HG03575 (cell line): ENCODE measurements around the gene TAF8.
"Not testable (repeated sequence)": the region's sequence is repeated elsewhere in the genome, so short reads cannot be mapped to it uniquely, and the experiment has no call there.

Source experiments
- ATAC-seq: cut with Tn5 transposase; IDR thresholded peaks from one replicate; pipeline ENCODE4 v1.9.1; 2021; ENCODE audit not compliant: unreplicated experiment, insufficient number of reproducible peaks, low FRiP score; ENCODE audit errors: extremely low read depth

Gene TAF8, protein sequence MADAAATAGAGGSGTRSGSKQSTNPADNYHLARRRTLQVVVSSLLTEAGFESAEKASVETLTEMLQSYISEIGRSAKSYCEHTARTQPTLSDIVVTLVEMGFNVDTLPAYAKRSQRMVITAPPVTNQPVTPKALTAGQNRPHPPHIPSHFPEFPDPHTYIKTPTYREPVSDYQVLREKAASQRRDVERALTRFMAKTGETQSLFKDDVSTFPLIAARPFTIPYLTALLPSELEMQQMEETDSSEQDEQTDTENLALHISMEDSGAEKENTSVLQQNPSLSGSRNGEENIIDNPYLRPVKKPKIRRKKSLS

GRCh38 chr6:42050297-42051267 is at the start of gene TAF8:
Gene TAF8 (plus strand): TSS chr6:42050524. CDS start chr6:42050542, 18 bp downstream.
- ATAC-seq: no peak

GRCh38 chr6:42001506-42001905 is 48.8 kb upstream of the TAF8 start:
- no peak for ATAC-seq

GRCh38 chr6:42003658-42004057 is 46.7 kb upstream of the TAF8 start:
- not testable (repeated sequence) for ATAC-seq

DNA sequence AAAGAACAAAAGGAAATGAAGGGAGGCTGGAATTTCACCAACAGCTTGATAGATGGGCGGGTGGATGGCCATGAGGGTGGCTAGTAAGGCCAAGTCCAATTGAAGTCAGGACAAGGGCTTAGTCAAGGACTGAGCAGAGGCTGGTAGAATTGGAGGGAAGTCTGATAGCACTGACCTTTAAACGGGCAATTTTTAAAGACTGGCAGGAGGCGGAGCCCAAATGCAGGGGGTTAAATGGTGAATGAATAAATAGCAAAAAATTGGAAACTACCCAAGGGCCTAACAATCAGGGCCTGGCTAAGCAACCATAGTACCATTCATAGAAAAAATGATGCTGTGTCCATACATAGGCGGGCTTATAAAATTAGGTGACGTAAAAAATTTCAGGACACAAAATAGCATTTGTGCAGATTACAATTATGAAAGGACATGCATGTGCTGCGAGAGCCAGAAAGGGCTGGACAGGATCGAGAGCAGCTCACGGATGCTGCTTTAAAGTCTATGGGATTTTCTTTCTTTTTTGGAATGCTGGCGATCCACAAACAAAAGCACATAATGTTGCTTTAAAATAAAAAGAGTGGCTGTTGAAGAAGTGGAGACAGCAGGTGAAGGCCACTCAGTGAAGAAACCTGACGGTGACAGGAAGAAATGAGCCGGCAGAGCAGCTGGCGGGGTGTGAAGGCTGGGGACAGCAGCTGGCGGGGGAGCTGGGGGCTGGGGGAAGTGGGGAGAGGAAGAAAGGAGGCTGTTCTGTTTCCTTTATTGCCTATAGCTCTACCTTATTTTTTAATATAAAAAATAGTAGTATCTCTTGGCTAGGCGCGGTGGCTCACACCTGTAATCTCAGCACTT is 42.8 kb upstream of the TAF8 start:
- no peak for ATAC-seq

GRCh38 chr6:42008138-42008528 is 42.2 kb upstream of the TAF8 start:
- not testable (repeated sequence) for ATAC-seq

DNA sequence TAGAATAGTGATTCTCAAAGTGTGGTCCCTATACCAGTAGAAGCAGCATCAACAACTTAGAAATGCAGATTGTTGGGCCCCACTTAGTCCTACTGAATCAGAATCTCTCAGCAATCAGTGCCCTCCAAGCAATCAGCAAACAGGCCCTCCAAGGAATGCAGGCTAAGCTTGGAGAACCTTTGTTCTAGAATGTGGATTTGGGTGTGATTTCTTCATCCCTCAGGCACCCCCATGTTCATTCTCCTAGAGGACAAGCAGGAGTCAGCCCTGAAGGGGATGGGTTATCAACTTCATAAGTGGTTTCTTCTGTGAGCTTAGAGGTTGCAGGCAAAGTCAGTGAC is 40.5 kb upstream of the TAF8 start:
- no peak for ATAC-seq

GRCh38 chr6:42010185-42010891 is 40.0 kb upstream of the TAF8 start:
- no peak for ATAC-seq

GRCh38 chr6:42010909-42011308 is 39.4 kb upstream of the TAF8 start:
- no peak for ATAC-seq

DNA sequence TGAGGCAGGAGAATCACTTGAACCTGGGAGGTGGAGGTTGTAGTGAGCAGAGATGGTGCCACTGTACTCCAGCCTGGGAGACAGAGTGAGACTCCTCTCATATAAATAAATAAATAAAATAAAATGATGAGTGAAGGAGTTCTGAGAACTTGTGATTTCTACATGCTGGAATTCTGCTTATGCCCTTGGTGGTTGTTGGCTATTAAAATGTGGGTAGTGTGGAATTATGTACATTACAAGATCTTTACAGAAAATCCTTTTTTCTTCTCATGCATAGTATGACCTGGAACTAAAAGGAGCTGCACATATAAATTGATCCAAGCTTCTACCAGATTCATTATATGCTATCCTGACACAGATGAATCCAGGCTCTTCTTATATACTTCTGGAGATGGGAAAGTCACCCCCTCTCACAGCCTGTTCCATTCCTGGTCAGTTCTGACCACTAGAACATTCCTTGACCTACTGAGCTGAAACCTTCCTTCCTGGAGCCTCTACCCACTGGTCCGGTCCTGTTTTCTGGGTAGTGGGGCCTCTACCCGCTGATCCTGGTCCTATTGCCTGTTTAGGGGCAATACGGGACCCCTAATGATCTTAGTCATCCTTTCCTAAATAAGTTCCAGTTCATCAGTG is 37.7 kb upstream of the TAF8 start:
- ATAC-seq: no peak

DNA sequence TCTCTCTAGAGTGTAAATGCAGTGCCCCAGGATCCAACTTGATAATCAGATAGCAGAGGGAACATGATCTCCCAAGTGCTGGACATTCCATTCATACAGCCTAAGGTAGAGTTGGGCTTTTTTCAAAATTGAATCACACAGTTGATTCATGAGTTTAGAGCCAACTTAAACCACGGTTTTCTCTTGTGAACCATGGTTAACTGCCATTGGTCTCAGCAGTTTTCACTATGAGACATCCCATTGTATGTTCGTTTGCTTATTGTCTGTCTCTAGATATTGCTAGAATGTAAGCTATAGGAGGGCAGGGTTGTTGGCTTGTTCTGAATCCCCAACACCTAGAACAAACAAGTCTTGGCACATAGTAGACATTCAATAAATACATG is 37.2 kb upstream of the TAF8 start:
- no peak for ATAC-seq

GRCh38 chr6:42017021-42017643 is 33.2 kb upstream of the TAF8 start:
- no peak for ATAC-seq

- ATAC-seq: no peak
Measured at GRCh38 chr6:42020967-42021366, 29.4 kb upstream of the TAF8 start.

DNA sequence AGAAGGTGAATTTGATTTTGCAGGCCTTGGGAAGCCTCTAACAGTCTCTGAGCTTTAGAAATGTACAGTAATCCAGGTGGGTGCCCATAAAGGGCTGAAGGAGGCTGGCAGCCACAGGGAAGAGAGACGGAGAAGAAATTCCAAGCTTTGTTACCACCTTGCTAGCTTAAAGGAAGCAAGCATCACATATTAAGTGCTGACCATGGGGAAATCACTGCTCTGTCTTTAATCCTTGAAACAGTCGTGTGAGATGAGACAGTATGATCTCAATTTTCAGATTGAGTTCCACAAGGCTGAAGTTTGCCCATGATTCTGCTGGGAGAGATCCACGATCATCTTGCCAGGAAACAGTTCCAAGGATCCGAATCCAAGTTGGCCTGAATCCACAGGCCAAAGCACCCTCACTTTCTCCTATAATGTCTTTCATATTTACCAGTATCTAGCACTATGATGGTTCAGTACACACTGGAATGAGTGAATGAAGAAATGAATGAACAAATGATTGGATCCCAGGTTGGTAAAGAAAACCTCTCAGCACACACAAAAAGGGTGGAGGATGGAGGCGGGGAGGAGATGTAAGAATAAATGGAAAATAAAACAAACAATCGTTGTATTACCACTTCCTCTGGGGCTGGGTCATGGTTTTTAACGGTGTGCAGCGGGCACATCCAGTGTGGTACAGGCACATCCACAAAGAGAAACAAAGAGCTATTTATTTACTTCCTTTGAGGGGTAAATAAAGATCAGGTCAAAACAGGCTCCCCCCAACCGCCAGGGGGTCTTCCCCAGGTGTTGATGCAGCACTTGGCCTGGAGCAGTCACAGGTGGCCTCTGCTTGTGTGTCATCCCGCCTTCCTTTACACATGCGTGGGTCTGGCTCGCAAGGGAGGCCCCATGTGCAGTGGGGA is 28.2 kb upstream of the TAF8 start:
- no peak for ATAC-seq

- no peak for ATAC-seq
Measured at GRCh38 chr6:42022755-42023384, 27.5 kb upstream of the TAF8 start.

DNA sequence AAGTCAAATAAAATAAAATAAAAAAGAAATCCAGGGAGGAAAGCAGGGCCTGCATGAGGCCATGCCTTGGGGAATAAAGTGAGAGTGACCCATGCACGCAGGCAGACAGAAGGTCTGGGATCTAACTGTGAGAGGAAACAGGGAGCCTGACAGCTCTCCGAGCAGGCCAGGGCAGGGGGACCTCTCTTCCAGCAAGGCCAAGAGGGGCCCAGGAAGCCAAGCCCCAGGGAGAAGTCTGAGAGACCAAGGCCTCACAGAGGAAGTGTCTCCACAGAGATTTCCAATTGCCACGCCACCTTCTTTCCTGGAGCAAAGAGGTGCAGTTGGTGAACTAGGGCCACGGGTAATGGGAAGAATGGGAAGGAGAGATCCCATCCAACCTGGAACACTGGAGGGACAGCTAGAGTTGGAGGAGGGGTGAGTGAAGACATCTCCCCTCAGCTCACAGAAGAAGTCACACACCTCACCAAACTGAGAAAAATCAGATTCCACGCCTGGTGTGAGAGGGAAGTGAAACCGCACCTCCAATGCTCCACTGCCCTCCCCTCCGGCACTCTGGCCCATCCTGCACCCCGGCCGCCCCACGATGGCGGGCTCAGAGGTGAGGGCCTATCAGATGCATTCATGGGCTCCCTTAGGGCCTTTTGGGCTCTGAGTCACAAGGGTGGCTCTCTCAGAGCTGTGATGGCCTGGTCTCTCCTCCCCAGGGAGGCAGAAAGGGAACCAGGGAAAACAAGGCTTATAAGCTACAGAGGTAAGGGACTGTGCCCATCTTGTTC is 25.1 kb upstream of the TAF8 start:
- ATAC-seq: no peak

- ATAC-seq: no peak
Measured at GRCh38 chr6:42025845-42026243, 24.5 kb upstream of the TAF8 start.
